Chondrocyte (in vitro differentiated cells): ENCODE results near the gene ASPN. TPM values are rescaled to one million over a fixed set of nuclear protein-coding genes. Genes with fewer than 3 reads are reported as not detected.

Experiments used
- DNase-seq: peaks from one replicate; pipeline ENCODE4 v3.0.0; 2021; ENCODE audit warnings: mixed read lengths, low spot score
- H3K27ac Mint-ChIP-seq: one replicate; pipeline ENCODE4 v1.8.0; 2021; ENCODE audit warnings: mild to moderate bottlenecking, moderate library complexity, mixed read lengths; ENCODE audit not compliant: unreplicated experiment
- H3K27me3 Mint-ChIP-seq: 2 replicates; pipeline ENCODE4 v1.8.0; 2021; ENCODE audit warnings: low read depth, mixed read lengths
- H3K36me3 Mint-ChIP-seq: 2 replicates; pipeline ENCODE4 v1.8.0; 2021; ENCODE audit warnings: low read depth, mixed read lengths
- H3K4me1 Mint-ChIP-seq: 2 replicates; pipeline ENCODE4 v1.8.0; 2021; ENCODE audit warnings: low read depth, mild to moderate bottlenecking, mixed read lengths
- H3K4me3 Mint-ChIP-seq: one replicate; pipeline ENCODE4 v1.8.0; 2021; ENCODE audit warnings: mild to moderate bottlenecking, moderate library complexity, mixed read lengths; ENCODE audit not compliant: unreplicated experiment
- H3K9me3 Mint-ChIP-seq: 2 replicates; pipeline ENCODE4 v1.8.0; 2021; ENCODE audit warnings: low read depth, mixed read lengths
- CTCF ChIP-seq: fragments of 200-600 bp; sonication (generic); IDR thresholded peaks from 2 replicates; pipeline ENCODE4 v1.5.0; 2021; ENCODE audit warnings: antibody characterized with exemption, mild to moderate bottlenecking, moderate library complexity
- total RNA-seq: library from RNA; stranded (reverse); gene quantifications from 3 replicates; pipeline ENCODE4 v1.2.1, GENCODE V29; 2021

Gene ASPN
- total RNA-seq, 1 donor from 2014 or later, result 385 TPM

GRCh38 chr9:92507005-92507404 is 24.7 kb upstream of the ASPN start:
- peaks cover 75% of the 10 kb centered on the region for H3K4me1 Mint-ChIP-seq
- H3K9me3 Mint-ChIP-seq, result no peaks in the 10 kb centered on the region
- TF ChIP-seq CTCF, result peak; percentile 42
- DNase-seq, result no peak
- H3K4me3 Mint-ChIP-seq, result peak overlapping the region; percentile 9
- no peaks in the 10 kb centered on the region for H3K27me3 Mint-ChIP-seq
- peak overlapping the region; percentile 99 for H3K27ac Mint-ChIP-seq
- peaks cover 5% of the 10 kb centered on the region for H3K36me3 Mint-ChIP-seq

- Mint-ChIP-seq H3K36me3 (peaks cover 3% of the 10 kb centered on the region), H3K27me3 (no peaks in the 10 kb centered on the region), H3K4me3 (peak overlapping the region; percentile 48), H3K4me1 (peaks cover 75% of the 10 kb centered on the region), H3K9me3 (no peaks in the 10 kb centered on the region), H3K27ac (peak overlapping the region; percentile 99)
- DNase-seq, result no peak
- TF ChIP-seq CTCF, result no peak
Observed at GRCh38 chr9:92506184-92506857, 24.0 kb upstream of the ASPN start.

- DNase-seq, result no peak
- no peaks in the 10 kb centered on the region for H3K27me3 Mint-ChIP-seq
- H3K27ac Mint-ChIP-seq, result peak overlapping the region; percentile 89
- H3K4me1 Mint-ChIP-seq, result peaks cover 76% of the 10 kb centered on the region
- TF ChIP-seq CTCF, result no peak
- no peaks in the 10 kb centered on the region for H3K9me3 Mint-ChIP-seq
- peaks cover 9% of the 10 kb centered on the region for H3K36me3 Mint-ChIP-seq
- H3K4me3 Mint-ChIP-seq, result no peak overlapping the region
Observed at GRCh38 chr9:92504881-92505280, 22.6 kb upstream of the ASPN start.

- TF ChIP-seq CTCF, result no peak
- no peak overlapping the region for H3K4me3 Mint-ChIP-seq
- no peak overlapping the region for H3K27ac Mint-ChIP-seq
- DNase-seq, result no peak
- H3K9me3 Mint-ChIP-seq, result no peaks in the 10 kb centered on the region
- no peaks in the 10 kb centered on the region for H3K27me3 Mint-ChIP-seq
- H3K4me1 Mint-ChIP-seq, result peaks cover 79% of the 10 kb centered on the region
- H3K36me3 Mint-ChIP-seq, result peaks cover 9% of the 10 kb centered on the region
Observed at GRCh38 chr9:92503156-92503555, 20.9 kb upstream of the ASPN start.

- Mint-ChIP-seq H3K27me3 (no peaks in the 10 kb centered on the region), H3K36me3 (peaks cover 9% of the 10 kb centered on the region), H3K4me1 (peaks cover 78% of the 10 kb centered on the region), H3K27ac (peak overlapping the region; percentile 84), H3K9me3 (no peaks in the 10 kb centered on the region), H3K4me3 (no peak overlapping the region)
- peak; percentile 69 for TF ChIP-seq CTCF
- DNase-seq, result no peak
Observed at GRCh38 chr9:92501671-92502393, 19.5 kb upstream of the ASPN start.
